Ammon's horn (tissue), 1 donor: ENCODE data around the gene PCLO.
"Not testable (repeated sequence)": the region's sequence is repeated elsewhere in the genome, so short reads cannot be mapped to it uniquely, and the experiment has no call there.

Experiments used
- DNase-seq: peaks from one replicate; pipeline ENCODE4 v3.0.0-alpha.2; 2016; ENCODE audit warnings: low spot score

Gene PCLO

DNA sequence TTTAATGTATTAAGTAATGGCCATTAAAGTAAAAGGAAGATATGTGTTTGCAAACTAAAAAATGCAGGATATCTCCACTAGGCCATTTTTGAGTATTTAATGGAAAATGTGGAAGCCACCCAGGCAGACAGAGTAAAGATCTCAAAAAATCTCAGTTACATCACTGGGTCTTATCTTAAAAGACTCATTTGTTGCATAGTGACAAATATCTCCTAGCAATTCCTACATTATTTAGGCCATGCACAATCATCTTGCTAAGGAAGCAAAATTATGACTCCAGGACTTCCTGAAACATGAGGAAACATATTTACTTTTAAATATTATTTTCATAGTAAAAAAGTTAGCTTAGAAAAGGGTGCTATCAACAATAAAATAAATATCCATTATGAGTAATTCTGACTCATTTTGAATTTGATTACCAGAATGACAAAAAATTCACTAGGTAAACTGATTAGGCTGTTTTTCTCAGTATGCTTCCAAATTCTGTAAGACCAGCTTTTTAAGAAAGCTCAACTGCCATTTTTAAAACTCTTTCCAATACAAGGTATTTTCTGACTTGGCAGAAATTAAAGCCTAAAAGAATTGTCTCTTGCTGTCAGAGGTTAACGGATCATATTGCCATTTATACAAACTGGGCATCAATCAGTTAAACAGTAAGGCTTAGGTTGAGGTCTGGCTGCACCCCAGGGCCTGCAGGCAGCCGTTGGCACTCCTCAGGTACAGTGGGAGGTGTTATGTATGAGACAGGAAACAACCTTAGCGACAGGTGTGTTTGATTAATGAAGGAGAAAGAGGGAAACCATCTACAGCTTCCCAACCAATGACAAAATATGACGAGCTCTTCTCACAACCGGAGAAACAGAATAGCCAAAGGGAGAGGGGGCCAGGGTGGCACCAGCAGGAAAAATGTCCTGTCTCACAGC, 31.8 kb downstream of the PCLO start:
- DNase-seq = no peak

DNA sequence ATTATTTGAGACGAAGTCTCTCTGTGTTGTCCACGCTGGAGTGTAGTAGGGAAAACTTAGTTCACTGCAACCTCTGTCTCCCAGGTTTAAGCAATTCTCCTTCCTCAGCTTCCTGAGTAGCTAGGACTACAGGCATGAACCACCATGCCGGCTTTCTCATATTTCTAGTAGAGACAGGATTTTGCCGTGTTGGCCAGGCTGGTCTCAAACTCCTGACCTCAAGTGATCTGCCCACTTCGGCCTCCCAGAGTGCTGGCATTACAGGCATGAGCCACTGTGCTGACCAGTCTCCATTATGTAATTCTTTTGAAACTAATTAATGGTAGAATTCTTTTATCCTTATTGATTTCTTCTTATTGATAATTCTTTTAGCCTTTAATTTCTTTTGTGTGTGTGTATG, 32.5 kb downstream of the PCLO start:
- DNase-seq = no peak

DNA sequence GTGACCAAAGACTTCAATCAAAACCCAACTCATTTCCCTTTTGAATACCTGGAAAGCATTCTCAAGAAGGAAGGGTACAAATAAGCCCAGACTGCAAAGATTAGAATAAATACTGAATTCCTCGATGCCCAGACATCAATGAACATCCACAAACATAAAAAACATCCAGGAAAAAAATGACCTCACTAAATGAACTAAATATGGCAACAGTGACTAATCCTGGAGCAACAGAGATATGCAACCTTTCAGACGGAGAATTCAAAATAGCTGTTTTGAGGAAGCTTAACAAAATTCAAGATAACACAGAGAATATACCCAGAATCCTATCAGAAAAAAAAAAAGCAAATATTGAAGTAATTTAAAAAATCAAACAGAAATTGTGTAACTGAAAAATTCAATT, 43.2 kb downstream of the PCLO start:
- DNase-seq = no peak

DNA sequence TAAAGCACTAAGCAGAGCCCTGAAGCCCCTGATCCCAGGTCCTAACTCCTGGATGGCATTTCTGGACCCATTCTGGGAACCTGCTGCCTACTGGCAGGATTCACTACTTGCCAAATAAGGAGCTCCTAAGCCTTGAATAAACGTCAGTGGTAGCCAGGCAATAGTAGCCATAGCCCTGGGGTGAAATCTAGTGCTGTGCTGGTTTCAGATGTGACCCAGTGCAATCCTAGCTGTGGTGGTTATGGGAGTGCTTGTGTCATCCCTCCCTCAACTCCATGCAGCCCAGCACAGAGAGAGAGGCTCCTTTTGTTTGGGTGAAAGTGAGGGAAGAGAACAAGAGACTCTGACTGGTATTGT, 43.7 kb downstream of the PCLO start:
- DNase-seq = no peak

DNA sequence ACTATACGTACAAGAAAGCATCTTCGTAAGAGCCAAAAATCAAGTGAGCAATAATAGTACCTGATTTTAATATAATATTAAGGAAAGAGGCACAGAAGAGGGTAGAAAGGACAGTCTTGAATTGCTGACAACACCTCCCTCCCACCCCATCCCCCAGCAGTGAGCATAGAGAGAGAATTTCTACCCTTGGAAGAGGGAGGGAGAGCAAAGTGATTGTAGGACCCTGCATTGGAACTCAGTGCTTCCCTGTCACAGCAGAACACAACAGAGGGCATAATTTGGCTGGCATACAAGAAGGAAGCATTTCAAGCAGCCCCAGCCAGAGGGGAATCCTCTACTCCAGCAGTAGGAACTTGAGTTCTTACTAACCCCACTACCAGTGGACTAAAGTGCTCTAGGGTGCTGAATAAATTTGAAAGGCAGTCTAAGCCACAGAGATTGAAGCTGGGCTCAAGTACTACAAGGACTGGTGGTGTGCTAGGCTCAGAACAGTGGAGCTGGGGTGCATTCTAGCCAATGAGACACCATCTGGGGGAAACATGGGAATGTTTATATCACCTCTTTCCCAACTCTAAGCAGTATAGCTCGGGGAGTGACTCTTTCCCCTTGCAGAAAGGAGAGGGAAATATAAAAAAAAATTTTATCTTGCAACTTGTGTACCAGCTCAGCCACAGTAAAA, 44.2 kb downstream of the PCLO start:
- DNase-seq = no peak

DNA sequence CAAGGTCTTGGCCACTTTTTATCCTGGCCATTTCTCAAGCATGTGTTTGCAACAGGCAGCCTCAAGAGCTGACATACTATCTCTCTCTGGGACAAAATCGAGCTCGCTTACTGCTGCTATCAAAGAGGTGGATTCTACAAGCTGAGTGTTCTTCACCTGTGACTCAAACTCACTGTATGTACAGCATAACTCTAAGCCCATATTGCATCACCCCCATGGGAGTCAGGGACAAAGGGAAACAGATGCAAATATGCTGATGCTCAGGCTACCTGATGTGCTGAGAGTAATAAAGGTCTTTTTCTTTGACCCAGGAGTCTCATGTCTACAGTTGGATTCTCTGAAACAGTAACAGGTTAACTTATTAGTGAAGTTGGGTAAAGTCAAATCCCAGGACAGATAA, 45.2 kb downstream of the PCLO start:
- no peak for DNase-seq

DNA sequence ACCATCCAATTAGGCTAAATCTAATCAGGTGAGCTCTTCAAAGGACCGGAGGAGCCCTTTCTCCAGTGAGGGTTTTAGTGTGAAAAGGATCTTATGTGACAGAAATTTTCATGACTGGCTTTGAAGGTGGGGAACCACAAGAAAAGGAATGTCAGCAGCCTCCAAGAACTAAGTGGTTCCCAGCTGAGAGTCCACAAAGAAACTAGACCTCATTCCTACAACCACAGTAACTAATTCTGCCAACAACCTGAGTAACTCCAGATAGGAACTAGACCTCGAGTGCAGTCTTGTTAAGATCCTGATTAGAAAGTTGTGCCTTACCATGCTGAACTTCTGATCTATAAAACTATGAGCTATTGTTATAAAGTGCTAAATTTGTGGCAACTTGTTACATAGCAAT, 51.3 kb downstream of the PCLO start:
- DNase-seq = no peak

DNA sequence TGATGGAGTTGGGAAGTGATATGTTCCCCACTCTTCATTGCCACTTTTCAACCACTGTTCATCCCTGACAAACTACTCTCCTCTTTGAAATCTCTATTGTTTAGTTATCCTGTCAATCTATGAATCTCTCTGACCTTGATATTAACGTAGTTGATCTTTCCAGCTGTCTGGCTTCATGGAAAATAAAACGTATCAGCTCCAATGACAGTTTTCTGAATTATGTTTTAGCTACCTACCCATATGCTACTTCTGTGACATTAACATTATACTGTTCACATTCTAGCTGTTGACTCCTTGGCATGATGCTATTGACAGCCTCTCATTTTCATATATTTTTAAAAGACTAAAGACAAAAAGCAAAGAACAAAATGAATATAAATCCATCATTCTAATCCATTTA, 53.3 kb downstream of the PCLO start:
- no peak for DNase-seq

DNA sequence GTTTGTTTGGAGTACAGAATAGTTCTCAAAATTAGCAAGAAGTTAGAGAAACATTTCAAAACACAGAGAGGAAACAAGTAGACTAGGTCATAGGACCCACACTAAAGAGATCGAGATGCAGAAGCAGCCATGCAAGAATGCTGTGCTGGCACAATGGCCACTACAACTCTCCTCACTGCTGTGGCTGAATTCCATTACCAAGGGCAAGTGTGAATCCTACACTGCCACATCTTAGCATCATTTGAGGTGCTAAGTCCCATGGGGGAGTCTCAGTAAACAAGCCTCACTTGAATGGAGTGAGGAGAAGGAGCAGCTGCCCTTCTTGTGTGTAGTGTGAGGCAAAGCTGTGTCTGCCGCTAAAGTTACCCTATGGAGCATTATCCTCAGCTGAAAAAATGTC, 56.7 kb downstream of the PCLO start:
- no peak for DNase-seq

DNA sequence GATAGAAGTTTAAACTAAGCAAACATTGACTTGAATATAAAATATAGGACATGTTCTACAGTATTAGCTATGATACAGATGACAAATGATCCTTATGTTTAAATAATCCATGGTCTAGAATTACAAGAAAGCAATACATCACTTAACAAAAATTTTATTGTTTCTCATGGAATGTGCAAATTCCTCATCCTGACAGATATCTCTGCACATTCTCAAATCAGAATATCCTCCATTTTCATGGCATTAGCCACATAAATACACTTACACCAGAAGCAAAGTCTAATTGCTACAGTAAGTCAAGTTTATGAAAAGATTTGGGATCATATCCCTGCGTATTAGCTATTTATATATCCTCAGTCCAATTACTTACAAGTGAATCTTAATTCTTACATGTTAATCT, 57.6 kb downstream of the PCLO start:
- DNase-seq = no peak

DNA sequence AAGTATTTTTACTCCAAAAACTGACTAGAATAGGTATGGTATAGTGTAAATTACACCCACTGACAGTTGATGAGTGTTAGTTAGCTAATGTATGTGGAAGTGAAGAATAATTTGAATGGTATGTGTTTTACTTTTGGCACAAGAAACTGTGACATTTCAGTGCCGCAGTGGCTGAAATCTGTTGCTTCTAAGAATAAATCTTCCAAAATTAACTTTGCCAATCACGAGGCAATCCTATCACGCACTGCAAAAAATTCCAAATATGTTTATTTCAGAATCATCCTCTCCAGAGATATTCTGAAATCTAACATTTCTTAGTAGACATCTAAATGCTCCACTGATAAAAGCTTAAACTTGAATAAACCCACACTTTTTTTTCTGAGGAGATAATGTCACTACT, 61.2 kb downstream of the PCLO start:
- peak; percentile 10 for DNase-seq

DNA sequence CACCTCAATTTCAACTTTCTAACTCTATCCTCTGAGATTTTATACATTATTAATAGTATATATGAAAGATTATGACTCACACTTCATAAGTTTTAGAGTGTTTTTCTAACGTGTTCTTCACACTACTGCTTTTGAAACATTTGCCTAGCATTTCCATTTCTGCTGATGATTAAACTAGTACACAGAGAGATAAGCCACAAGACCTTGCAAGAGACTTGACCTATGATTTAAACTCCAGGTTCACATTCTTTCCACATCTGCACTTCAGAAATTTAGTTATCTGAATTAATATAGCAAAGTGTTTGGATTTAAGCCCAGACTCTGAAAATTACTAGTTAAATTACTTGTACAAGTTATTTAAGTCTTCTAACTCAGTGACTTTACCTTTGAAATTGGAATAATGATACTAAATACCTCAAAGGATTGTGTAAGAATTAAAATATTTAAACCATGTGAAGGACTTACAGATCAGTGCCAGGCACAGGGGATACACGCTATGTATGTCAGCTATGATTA, 66.6 kb downstream of the PCLO start:
- DNase-seq = no peak

DNA sequence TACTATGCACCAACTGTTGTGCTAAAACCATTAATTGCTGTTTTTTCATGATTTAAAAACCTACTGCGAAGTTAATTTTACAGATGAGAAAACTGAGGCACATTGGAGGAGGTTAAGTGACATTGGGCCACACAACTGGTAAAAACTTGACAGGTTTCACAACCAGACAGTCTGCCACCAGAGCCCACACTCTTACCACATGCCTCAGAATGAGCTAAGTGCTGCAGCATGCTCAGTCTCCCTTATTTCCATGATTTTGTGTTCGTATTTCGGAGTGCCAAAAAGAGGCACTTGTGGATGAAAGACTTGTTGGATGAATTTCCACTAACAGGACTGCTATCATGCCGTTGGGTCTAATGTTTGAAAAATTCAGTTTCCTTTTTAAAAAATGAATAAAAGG, 77.4 kb downstream of the PCLO start:
- DNase-seq = peak; percentile 21

DNA sequence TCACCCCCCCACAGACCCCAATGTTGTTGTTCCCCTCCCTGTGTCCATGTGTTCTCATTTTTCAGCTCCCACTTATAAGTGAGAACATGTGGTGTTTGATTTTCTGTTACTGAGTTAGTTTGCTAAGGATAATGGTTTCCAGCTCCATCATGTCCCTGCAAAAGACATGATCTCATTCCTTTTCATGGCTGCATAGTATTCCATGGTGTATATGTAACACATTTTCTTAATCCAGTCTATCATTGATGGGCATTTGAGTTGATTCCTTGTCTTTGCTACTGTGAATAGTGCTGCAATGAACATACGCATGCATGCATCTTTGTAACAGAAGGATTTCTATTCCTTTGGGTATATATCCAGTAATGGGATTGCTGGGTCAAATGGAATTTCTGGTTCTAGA, 82.8 kb downstream of the PCLO start:
- not testable (repeated sequence) for DNase-seq

DNA sequence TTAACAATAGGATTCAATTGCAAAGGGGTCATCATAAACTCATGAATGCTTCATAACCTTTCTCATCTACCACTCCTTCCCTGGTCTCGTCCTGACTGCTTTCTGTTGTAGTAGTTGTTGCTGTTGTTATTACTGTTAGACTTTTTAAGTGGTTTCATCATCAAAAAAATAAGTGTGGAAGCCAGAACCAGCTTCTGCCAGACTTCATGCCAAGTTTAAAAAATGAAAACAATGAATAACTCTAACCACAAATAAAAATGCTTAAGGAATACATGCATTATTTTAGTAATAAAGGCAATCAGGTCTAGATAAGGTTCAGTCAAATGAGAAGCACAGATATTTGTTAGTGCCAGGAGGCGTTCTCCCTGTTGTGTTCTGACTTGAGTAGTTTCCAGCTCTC, 85.4 kb downstream of the PCLO start:
- no peak for DNase-seq

DNA sequence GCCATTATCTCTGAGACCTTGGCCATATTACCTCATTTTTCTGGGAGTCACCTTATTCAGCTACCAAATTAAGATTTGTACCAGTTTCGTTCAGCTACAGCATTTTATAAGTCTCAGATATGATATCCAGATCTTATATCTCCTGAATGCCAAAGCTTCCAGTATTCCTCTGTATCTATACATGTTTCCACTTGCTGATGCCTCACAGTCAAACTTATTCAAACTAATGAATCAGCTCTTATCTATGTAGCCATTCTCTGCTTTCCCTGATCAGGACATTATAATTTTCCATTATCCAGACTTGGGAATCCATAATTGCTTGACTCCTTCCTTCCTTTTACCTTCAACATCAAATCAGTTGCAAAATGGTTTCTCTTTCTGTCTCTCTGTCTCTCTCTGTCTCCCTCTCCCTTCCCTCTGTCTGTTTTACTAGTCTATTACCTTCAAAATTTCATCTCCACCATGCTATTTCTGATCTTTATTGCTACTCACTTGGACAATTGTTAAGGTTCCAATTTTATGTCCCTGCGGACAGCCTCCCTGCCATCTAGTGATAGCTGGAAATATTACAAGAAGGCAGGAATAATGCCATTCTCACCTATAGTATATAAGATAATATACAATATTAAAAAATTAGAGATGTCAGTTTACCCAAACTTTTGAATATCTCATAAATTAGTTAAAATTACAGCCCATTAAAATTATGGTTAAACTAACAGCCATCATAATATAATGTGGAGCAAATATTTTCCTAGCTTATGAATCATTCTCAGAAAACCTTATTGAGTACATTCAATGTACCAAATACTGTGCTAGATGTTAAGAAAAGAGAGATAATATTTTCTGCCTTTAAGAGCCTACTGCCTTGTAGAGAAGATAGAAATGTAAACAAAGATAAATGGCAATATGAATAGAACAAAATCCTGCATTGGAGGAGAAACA, 89.8 kb downstream of the PCLO start:
- DNase-seq = no peak

DNA sequence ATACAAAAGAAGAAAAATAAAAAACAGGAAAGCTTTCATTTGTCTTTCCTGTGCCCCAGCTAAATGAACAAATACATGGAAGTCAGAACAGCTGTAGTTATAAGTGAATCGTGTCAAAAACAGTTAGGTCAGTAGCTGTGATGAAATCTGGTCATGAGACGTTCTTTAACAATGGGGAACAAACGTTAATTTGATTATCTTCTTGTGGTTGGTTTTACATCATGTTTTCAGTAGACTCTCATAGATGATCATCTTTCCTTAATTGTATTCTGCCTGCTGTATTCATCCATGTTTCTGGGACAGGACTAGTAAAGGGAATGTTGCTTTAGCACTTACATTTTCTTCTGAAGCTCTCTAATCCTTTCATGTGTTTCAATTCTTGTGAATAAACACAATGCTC, 97.0 kb downstream of the PCLO start:
- DNase-seq = no peak

DNA sequence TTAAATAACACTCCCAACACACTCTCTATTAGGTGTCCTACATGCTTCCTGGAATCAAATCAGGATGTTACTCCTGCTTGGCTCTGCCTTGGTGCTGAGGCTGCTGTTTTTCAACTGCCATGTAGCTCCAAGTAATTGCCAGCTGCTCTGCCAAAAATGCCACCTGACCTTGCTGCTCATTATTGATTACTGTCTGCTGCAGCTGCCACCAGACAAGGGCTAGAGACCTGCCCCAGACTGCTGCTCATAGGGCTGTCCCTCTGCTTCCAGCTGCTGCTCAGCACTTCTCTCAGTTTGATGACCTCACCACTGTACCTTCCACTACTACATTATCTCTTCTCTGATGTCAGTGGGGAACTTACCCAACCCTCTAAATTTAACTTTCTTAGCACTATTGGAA, 102.5 kb downstream of the PCLO start:
- DNase-seq = no peak

DNA sequence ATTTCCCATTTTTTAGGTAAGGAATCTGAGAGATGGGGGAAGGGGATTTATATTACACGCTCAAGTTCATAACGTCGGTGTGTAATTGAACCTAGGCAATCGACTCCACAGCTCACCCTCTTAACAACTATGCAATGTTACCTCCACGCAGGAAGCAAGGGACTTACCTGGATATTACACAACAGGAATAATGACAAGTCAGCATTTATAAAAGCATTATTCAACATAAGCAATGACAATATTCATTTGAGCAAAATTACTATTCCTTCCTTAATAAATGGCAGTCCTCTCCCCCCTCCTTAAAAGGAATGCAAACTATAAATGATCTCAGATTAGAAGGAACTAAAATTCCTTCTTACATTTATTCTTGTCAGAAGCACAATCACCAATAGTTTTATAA, 104.0 kb downstream of the PCLO start:
- no peak for DNase-seq

DNA sequence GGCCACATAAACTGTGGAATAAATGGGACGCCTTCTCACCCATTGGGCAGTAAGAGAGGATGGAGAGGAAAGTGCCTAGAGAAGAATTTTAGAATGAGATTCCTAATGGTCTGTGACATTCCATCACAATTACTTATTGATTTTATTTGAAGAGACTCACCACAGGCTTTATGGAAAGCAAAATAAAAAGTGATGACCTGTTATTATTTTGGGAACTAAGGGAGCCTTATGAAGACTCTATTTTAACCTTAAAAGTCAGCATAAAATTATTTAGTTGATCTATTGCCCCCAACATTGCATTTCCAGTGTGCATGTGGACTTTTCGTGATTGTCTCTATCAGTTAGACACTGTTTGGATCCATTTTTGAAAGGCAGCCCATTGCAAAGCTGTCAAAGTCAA, 107.5 kb downstream of the PCLO start:
- DNase-seq = no peak

DNA sequence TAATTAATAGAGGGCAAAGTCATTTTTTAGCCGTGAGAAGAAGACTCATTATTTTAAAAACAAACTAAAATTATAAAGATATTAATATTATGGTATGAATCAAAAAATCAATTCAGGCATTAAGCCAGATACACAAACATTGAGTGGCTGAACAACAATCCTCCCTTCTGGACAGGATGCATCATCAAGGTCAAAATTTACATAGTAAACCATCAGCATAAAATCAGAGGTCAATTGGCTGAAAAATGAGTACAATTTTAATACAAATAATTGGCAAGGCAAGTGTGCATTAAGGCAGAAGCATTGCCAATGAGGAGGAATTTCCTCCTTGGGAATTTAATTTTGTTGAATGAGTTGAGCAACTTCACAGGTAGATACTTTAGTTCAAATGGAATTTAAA, 108.2 kb downstream of the PCLO start:
- DNase-seq = no peak

DNA sequence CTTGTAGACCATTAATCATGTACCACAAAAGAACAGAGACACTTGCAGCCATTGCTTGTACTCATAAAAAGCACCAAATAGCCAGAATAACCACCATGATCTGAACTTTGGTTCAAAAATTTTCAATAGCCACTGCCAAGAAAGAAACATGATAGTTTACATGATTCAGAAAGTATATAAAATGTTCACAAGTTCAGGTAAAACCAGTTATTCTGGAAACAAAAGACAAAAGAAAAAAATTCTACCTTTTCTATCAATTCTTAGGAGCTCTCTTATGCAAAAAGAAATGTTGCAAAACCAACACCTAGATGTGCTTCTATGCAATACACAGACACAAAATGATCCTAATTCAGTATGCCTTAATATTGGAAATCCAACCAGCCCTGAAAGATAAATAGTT, 108.7 kb downstream of the PCLO start:
- DNase-seq = no peak
